GM23338 (cell line): ENCODE measurements around the gene NCS1. TPM values are rescaled to one million over a fixed set of nuclear protein-coding genes. Genes with fewer than 3 reads are reported as not detected.
A peak's percentile ranks its signal among the peaks of the same experiment; 100 is the strongest.

ENCODE experiments used
- ATAC-seq: fragments of 200-7000 bp; cut with Tn5 transposase; 3 replicates; pipeline ENCODE4 v1.9.1; 2020
- DNase-seq: peaks from one replicate; pipeline ENCODE4 v3.0.0-alpha.2; 2015; ENCODE audit warnings: low spot score
- H2AFZ ChIP-seq: fragments of 200-600 bp; sonication (generic); 2 replicates; pipeline ENCODE4 v1.8.0; 2016; ENCODE audit warnings: antibody characterized with exemption, mild to moderate bottlenecking, moderate library complexity
- H3F3A ChIP-seq: fragments of 200-600 bp; sonication (generic); replicated peaks from 2 replicates; pipeline ENCODE4 v1.8.0; 2017; ENCODE audit warnings: antibody characterized with exemption, mixed run types, low read depth
- H3K27ac ChIP-seq: fragments of 200-600 bp; sonication (generic); 2 replicates; pipeline ENCODE4 v1.6.1; 2016; ENCODE audit warnings: low read depth
- H3K27me3 ChIP-seq: fragments of 200-600 bp; sonication (generic); 2 replicates; pipeline ENCODE4 v1.8.0; 2016; ENCODE audit warnings: mild to moderate bottlenecking, mixed run types, moderate library complexity; ENCODE audit not compliant: insufficient read depth
- H3K36me3 ChIP-seq: fragments of 200-600 bp; sonication (generic); 2 replicates; pipeline ENCODE4 v1.8.0; 2016; ENCODE audit warnings: mild to moderate bottlenecking; ENCODE audit not compliant: insufficient read depth
- H3K4me1 ChIP-seq: fragments of 200-600 bp; sonication (generic); 2 replicates; pipeline ENCODE4 v1.8.0; 2016; ENCODE audit warnings: mild to moderate bottlenecking, moderate library complexity; ENCODE audit not compliant: insufficient read depth
- H3K4me2 ChIP-seq: fragments of 200-600 bp; sonication (generic); 2 replicates; pipeline ENCODE4 v1.7.1; 2017; ENCODE audit warnings: mixed run types
- H3K4me3 ChIP-seq: fragments of 200-600 bp; sonication (generic); 2 replicates; pipeline ENCODE4 v1.6.1; 2016; ENCODE audit warnings: mixed run types
- H3K79me2 ChIP-seq: fragments of 200-600 bp; sonication (generic); replicated peaks from 2 replicates; pipeline ENCODE4 v1.8.0; 2017; ENCODE audit warnings: mild to moderate bottlenecking; ENCODE audit not compliant: insufficient read depth
- H3K9me2 ChIP-seq: fragments of 200-600 bp; sonication (generic); 2 replicates; pipeline ENCODE4 v1.8.0; 2017; ENCODE audit not compliant: insufficient read depth
- H4K20me1 ChIP-seq: fragments of 200-600 bp; sonication (generic); replicated peaks from 2 replicates; pipeline ENCODE4 v1.8.0; 2017; ENCODE audit warnings: mild to moderate bottlenecking; ENCODE audit not compliant: insufficient read depth
- H3K27ac Mint-ChIP-seq: 2 replicates; pipeline ENCODE4 v1.8.0; 2020; ENCODE audit warnings: inconsistent platforms, mild to moderate bottlenecking, moderate library complexity, mixed read lengths
- H3K27me3 Mint-ChIP-seq: 3 replicates; pipeline ENCODE4 v1.8.0; 2022; ENCODE audit warnings: low read depth, mild to moderate bottlenecking, moderate library complexity, mixed read lengths, inconsistent platforms; ENCODE audit not compliant: insufficient read depth, poor library complexity
- H3K36me3 Mint-ChIP-seq: 3 replicates; pipeline ENCODE4 v1.8.0; 2021; ENCODE audit warnings: low read depth, mild to moderate bottlenecking, inconsistent platforms, moderate library complexity, mixed read lengths
- H3K4me1 Mint-ChIP-seq: 3 replicates; pipeline ENCODE4 v1.8.0; 2020; ENCODE audit warnings: mild to moderate bottlenecking, inconsistent platforms, mixed read lengths
- H3K4me3 Mint-ChIP-seq: 3 replicates; pipeline ENCODE4 v1.8.0; 2021; ENCODE audit warnings: moderate library complexity, mild to moderate bottlenecking, inconsistent platforms, mixed read lengths
- H3K9me3 Mint-ChIP-seq: 3 replicates; pipeline ENCODE4 v1.8.0; 2020; ENCODE audit warnings: moderate library complexity, mild to moderate bottlenecking, inconsistent platforms, mixed read lengths
- EZH2phosphoT487 ChIP-seq: fragments of 200-600 bp; sonication (generic); IDR thresholded peaks from one replicate; pipeline ENCODE4 v1.8.1; 2018; ENCODE audit warnings: antibody characterized with exemption; ENCODE audit not compliant: unreplicated experiment
- ZNF462 ChIP-seq: fragments of 250-450 bp; sonication (Bioruptor Pico); IDR thresholded peaks from 2 replicates; pipeline ENCODE4 v1.5.0; 2020; ENCODE audit warnings: mild to moderate bottlenecking, moderate library complexity
- polyA plus RNA-seq: library from polyadenylated mRNA; unstranded; fragments of >200 nt; fragmentation: Nextera tagmentation; extraction: Ambion mirVana; gene quantifications from 2 replicates; pipeline ENCODE4 v1.2.1, GENCODE V29; 2016
- total RNA-seq: library from RNA; depleted of rRNA; stranded (reverse); fragments of >200 nt; shearing (Covaris generic); gene quantifications from 2 replicates; pipeline ENCODE4 v1.2.3, GENCODE V29; 2014

Gene NCS1
- total and polyA plus RNA-seq, 2 experiments from 2014 or later, result 8.2 to 34.3 TPM

- no peak for TF ChIP-seq ZNF462 (CRISPR knock-in tag)
Measured at GRCh38 chr9:130124085-130124860, 47.9 kb upstream of the NCS1 start (continued).

- Histone ChIP-seq H3K36me3 (peaks cover 10% of the 10 kb centered on the region; the same call in 1 of the 2 replicates), H3K4me1 (no peaks in the 10 kb centered on the region), H3K27me3 (no peaks in the 10 kb centered on the region), H3K9me2 (no peaks in the 10 kb centered on the region), H4K20me1 (no peaks in the 10 kb centered on the region; the same call in 1 of the 2 replicates), H3F3A (0 out of 2 replicates have a peak, but pooled peaks cover 5% of the 10 kb centered on the region), H3K4me2 (no peak overlapping the region), H3K27ac (0 out of 2 replicates have a peak overlapping the region, but pooled peaks have one; percentile 14), H3K79me2 (no peaks in the 10 kb centered on the region), H3K4me3 (no peak overlapping the region), H2AFZ (no peak overlapping the region)
- Mint-ChIP-seq H3K36me3 (peaks cover 17% of the 10 kb centered on the region), H3K4me3 (no peak overlapping the region), H3K27me3 (peaks cover 10% of the 10 kb centered on the region), H3K9me3 (no peaks in the 10 kb centered on the region), H3K27ac (peak overlapping the region; percentile 38; the same call in 1 of the 2 replicates), H3K4me1 (peaks cover 14% of the 10 kb centered on the region)
- DNase-seq, result no peak
- no peak for ATAC-seq
- no peak for TF ChIP-seq ZNF462 (CRISPR knock-in tag)
- TF ChIP-seq EZH2phosphoT487, result no peak
Measured at GRCh38 chr9:130126721-130127433, 45.3 kb upstream of the NCS1 start.
